ENCODE results near the gene EXPH5.

GRCh38 chr11:108606495-108607160 is 13.1 kb upstream of the EXPH5 start:
- TF ChIP-seq ELK4 (IDR thresholded peaks at IDR 0.05; ENCODE audit: borderline replicate concordance, low read depth, low read length), result no peak
- TF ChIP-seq, protein P1, sequence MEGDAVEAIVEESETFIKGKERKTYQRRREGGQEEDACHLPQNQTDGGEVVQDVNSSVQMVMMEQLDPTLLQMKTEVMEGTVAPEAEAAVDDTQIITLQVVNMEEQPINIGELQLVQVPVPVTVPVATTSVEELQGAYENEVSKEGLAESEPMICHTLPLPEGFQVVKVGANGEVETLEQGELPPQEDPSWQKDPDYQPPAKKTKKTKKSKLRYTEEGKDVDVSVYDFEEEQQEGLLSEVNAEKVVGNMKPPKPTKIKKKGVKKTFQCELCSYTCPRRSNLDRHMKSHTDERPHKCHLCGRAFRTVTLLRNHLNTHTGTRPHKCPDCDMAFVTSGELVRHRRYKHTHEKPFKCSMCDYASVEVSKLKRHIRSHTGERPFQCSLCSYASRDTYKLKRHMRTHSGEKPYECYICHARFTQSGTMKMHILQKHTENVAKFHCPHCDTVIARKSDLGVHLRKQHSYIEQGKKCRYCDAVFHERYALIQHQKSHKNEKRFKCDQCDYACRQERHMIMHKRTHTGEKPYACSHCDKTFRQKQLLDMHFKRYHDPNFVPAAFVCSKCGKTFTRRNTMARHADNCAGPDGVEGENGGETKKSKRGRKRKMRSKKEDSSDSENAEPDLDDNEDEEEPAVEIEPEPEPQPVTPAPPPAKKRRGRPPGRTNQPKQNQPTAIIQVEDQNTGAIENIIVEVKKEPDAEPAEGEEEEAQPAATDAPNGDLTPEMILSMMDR (tag by site-specific recombination; IDR thresholded peaks at IDR 0.05), result no peak
- TF ChIP-seq GLI4 (tag by site-specific recombination; IDR thresholded peaks at IDR 0.05), result no peak
- no peak for TF ChIP-seq ZNF776 (tag by site-specific recombination; IDR thresholded peaks at IDR 0.05; ENCODE audit: borderline replicate concordance)
- no peak for TF ChIP-seq BCL11B (tag by site-specific recombination; IDR thresholded peaks at IDR 0.05; ENCODE audit: low read depth)
